Endothelial cell of umbilical vein (primary cell): ENCODE results near the gene TNRC6A. TPM values are rescaled to one million over a fixed set of nuclear protein-coding genes. Genes with fewer than 3 reads are reported as not detected.

Source experiments
- BruUV-seq: library from RNA; stranded (reverse); fragments of 400-500 nt; replicated peaks from 2 replicates; lab custom pipeline; 2021; lab: Mats Ljungman, UMichigan
- CTCF ChIA-PET: fragments of 300-600, 350-600 bp; sonication (Branson Sonifier 250); formaldehyde crosslinking; loops from one replicate; lab custom pipeline; 2021; ENCODE audit warnings: antibody characterized with exemption, inconsistent platforms; lab: Charles Lee
- POLR2A ChIA-PET: fragments of 300-600, 350-600 bp; sonication (Branson Sonifier 250); formaldehyde crosslinking; loops from one replicate; lab custom pipeline; 2021; ENCODE audit warnings: antibody characterized with exemption, inconsistent platforms; lab: Charles Lee
- DNase-seq: peaks from one replicate; pipeline ENCODE4 v3.0.0-alpha.2; 2011; ENCODE audit warnings: low read depth, low spot score
- FAIRE-seq: peaks from 2 replicates; lab custom pipeline; 2011; peaks lifted over from hg19 to GRCh38; lab: Jason Lieb, UNC
- H2AFZ ChIP-seq: 2 replicates; pipeline ENCODE4 v1.6.0; 2012; ENCODE audit warnings: low read depth, low read length, control low read depth, inconsistent platforms
- H3K27ac ChIP-seq: 2 replicates; pipeline ENCODE4 v1.5.1; 2011; ENCODE audit warnings: low read depth, mild to moderate bottlenecking, control low read depth, low read length, moderate library complexity; ENCODE audit not compliant: insufficient read depth
- H3K27me3 ChIP-seq, 2 experiments: 2 replicates each; pipeline versions ENCODE4 v1.6.0 to v1.6.1; 2011; ENCODE audit warnings: low read length in 2 of 2, mixed read lengths in 1 of 2; ENCODE audit not compliant: control insufficient read depth in 2 of 2, insufficient read depth in 2 of 2
- H3K36me3 ChIP-seq, 2 experiments: 2 replicates in 1 of 2; 3 replicates in 1 of 2; pipeline ENCODE4 v1.5.1; 2011; ENCODE audit warnings: low read length in 2 of 2, mild to moderate bottlenecking in 1 of 2, moderate library complexity in 1 of 2; ENCODE audit not compliant: control insufficient read depth in 2 of 2, insufficient read depth in 2 of 2; ENCODE audit errors: extremely low read depth in 1 of 2
- H3K4me1 ChIP-seq: 3 replicates; pipeline ENCODE4 v1.5.1; 2011; ENCODE audit warnings: mild to moderate bottlenecking, low read length; ENCODE audit not compliant: control insufficient read depth, insufficient read depth; ENCODE audit errors: extremely low read depth
- H3K4me2 ChIP-seq: 2 replicates; pipeline ENCODE4 v1.6.1; 2011; ENCODE audit warnings: low read length, control low read depth, mixed read lengths; ENCODE audit not compliant: insufficient read depth
- H3K4me3 ChIP-seq, 3 experiments: fragments of 200-600 bp in 1 of 3; sonication (generic), shearing (Covaris generic) in 1 of 3; replicated peaks in 1 of 3; 2 replicates each; pipeline ENCODE4 v1.5.1; 2011 to 2016; ENCODE audit warnings: control low read depth in 3 of 3, low read length in 3 of 3, mild to moderate bottlenecking in 2 of 3, inconsistent platforms in 1 of 3, low read depth in 1 of 3, moderate library complexity in 1 of 3; ENCODE audit not compliant: insufficient read depth in 1 of 3
- H3K79me2 ChIP-seq: 2 replicates; pipeline ENCODE4 v1.6.0; 2012; ENCODE audit warnings: low read length, inconsistent platforms; ENCODE audit not compliant: control insufficient read depth, insufficient read depth
- H3K9ac ChIP-seq: replicated peaks from 2 replicates; pipeline ENCODE3; 2011; ENCODE audit warnings: low read length, control low read depth; ENCODE audit not compliant: insufficient read depth; ENCODE audit errors: extremely low read depth
- H3K9me1 ChIP-seq: replicated peaks from 3 replicates; pipeline ENCODE4 v1.6.0; 2011; ENCODE audit warnings: mild to moderate bottlenecking, low read length; ENCODE audit not compliant: control insufficient read depth, insufficient read depth; ENCODE audit errors: extremely low read depth
- H3K9me3 ChIP-seq: replicated peaks from 2 replicates; pipeline ENCODE4 v1.5.1; 2012; ENCODE audit warnings: low read length, inconsistent platforms; ENCODE audit not compliant: control insufficient read depth, insufficient read depth
- H4K20me1 ChIP-seq: replicated peaks from 2 replicates; pipeline ENCODE3; 2011; ENCODE audit warnings: mild to moderate bottlenecking, low read length; ENCODE audit not compliant: control insufficient read depth, insufficient read depth; ENCODE audit errors: extremely low read depth
- CTCF ChIP-seq, 2 donors: IDR thresholded peaks; 1 replicate in 1 of 2; 2 replicates in 1 of 2; pipeline ENCODE4 v1.5.1; 2011; ENCODE audit warnings: low read length in 2 of 2, mild to moderate bottlenecking in 2 of 2, moderate library complexity in 2 of 2, control low read depth in 1 of 2, inconsistent platforms in 1 of 2, low read depth in 1 of 2; ENCODE audit not compliant: insufficient read depth in 1 of 2; ENCODE audit errors: extremely low read depth in 1 of 2
- FOS ChIP-seq: IDR thresholded peaks from 2 replicates; pipeline ENCODE4 v1.6.1; 2011; ENCODE audit warnings: mild to moderate bottlenecking, low read length, moderate library complexity, borderline replicate concordance; ENCODE audit not compliant: insufficient read depth
- GATA2 ChIP-seq: IDR thresholded peaks from 2 replicates; pipeline ENCODE4 v1.7.0; 2011; ENCODE audit warnings: low read depth, mild to moderate bottlenecking, moderate library complexity, mixed read lengths, low read length; ENCODE audit not compliant: insufficient read length, insufficient read depth
- JUN ChIP-seq: IDR thresholded peaks from 2 replicates; pipeline ENCODE4 v1.6.1; 2011; ENCODE audit warnings: borderline replicate concordance, low read depth; ENCODE audit not compliant: insufficient read length, insufficient read depth
- MAX ChIP-seq: IDR thresholded peaks from 2 replicates; pipeline ENCODE4 v1.6.1; 2011; ENCODE audit not compliant: insufficient read depth, insufficient read length
- MYC ChIP-seq: IDR thresholded peaks from one replicate; pipeline ENCODE4 v1.6.1; 2011; ENCODE audit warnings: mild to moderate bottlenecking, low read depth, low read length
- POLR2A ChIP-seq: IDR thresholded peaks from 2 replicates; pipeline ENCODE4 v1.6.1; 2012; ENCODE audit warnings: low read depth, mild to moderate bottlenecking, control low read depth, low read length
- POLR2AphosphoS5 ChIP-seq: IDR thresholded peaks from 2 replicates; pipeline ENCODE4 v1.6.1; 2012; ENCODE audit warnings: low read depth, mild to moderate bottlenecking, control low read depth, low read length, moderate library complexity; ENCODE audit not compliant: insufficient read depth
- dilution Hi-C: fragments of 300-500 bp; cut with MboI; formaldehyde crosslinking; loops from one replicate; pipeline ENCODE4 v1.15.0; 2019; ENCODE audit warnings: low sequenced_read_pairs; ENCODE audit not compliant: extremely low pct_ligation_motif_present
- intact Hi-C: fragments of 100-400 bp; cut with micrococcal nuclease; formaldehyde crosslinking; loops from one replicate; pipeline ENCODE4 v1.10.0; 2022
- polyA plus RNA-seq, 4 experiments: library from polyadenylated mRNA; depleted of rRNA in 3 of 4; stranded (reverse) in 3 of 4; unstranded in 1 of 4; fragments of >200 nt; gene quantifications; 2 replicates each; pipeline versions ENCODE4 v1.2.1 to v1.2.3, GENCODE V29; 2011 to 2012; ENCODE audit warnings: missing spikeins in 1 of 4
- total RNA-seq: library from RNA; stranded (reverse); gene quantifications from 2 replicates; pipeline ENCODE4 v1.2.3, GENCODE V29; 2021

TNRC6A gene
- total and polyA plus RNA-seq, 2 donors (not counting 3 experiments of a cell fraction or from before 2014, with no cell fraction given), result 39.3 to 74.5 TPM

GRCh38 chr16:24789881-24790280 is 60.4 kb downstream of the TNRC6A start:
- FAIRE-seq (no peak), DNase-seq (no peak)
- Histone ChIP-seq H3K9ac (no peak overlapping the region), H2AFZ (no peak overlapping the region), H3K79me2 (peaks cover 5% of the 10 kb centered on the region), H3K27me3 (no peaks in the 10 kb centered on the region), H3K4me1 (no peaks in the 10 kb centered on the region), H4K20me1 (no peaks in the 10 kb centered on the region), H3K4me3 (no peak overlapping the region), H3K36me3 (peaks cover 16 to 28% of the 10 kb centered on the region in 2 experiments), H3K9me3 (no peaks in the 10 kb centered on the region), H3K9me1 (no peaks in the 10 kb centered on the region), H3K4me2 (no peak overlapping the region), H3K27ac (no peak overlapping the region)
- dilution Hi-C loops (no loop called here), intact Hi-C loops (loop anchor here (5.0 kb wide), 1 partner anchor 228 kb away; no protein-coding TSS in a partner anchor)
- no peak for TF ChIP-seq MAX
- no peak for TF ChIP-seq FOS
- TF ChIP-seq CTCF (IDR thresholded peaks at IDR 0.05; ENCODE audit: extremely low read depth in 1 of 2, insufficient read depth in 1 of 2, low read depth in 1 of 2, low read length in 2 of 2), result no peak
- no peak for TF ChIP-seq GATA2
- CTCF ChIA-PET, result no interaction called here
- BruUV-seq, result no TSS peak
- POLR2A ChIA-PET, result no interaction called here

- FAIRE-seq (peak; percentile 68), DNase-seq (peak; percentile 35)
- ChIA-PET POLR2A (no interaction called here), CTCF (interaction anchor here (0.7 to 4.3 kb wide), 13 partner anchors 16 to 284 kb away, joined by 3 to 47 read pairs (median 4); no protein-coding TSS in a partner anchor)
- no peak overlapping the region for H3K9ac ChIP-seq
- H3K4me2 ChIP-seq, result no peak overlapping the region
- no peak overlapping the region for H2AFZ ChIP-seq
- H3K9me3 ChIP-seq, result no peaks in the 10 kb centered on the region
- no peaks in the 10 kb centered on the region for H3K4me1 ChIP-seq
- no peaks in the 10 kb centered on the region for H3K79me2 ChIP-seq
- H3K4me3 ChIP-seq, result no peak overlapping the region
- H3K27me3 ChIP-seq, result no peaks in the 10 kb centered on the region
- H3K36me3 ChIP-seq, result peaks cover 36 to 38% of the 10 kb centered on the region in 2 experiments
- dilution Hi-C loops (no loop called here), intact Hi-C loops (loop anchor here (2.0 to 5.0 kb wide), 2 partner anchors 220 to 283 kb away; no protein-coding TSS in a partner anchor)
- BruUV-seq, result no TSS peak
- no peaks in the 10 kb centered on the region for H4K20me1 ChIP-seq
- no peak overlapping the region for H3K27ac ChIP-seq
- no peaks in the 10 kb centered on the region for H3K9me1 ChIP-seq
- TF ChIP-seq POLR2AphosphoS5 (no peak), MYC (no peak), POLR2A (no peak), JUN (no peak), CTCF (IDR thresholded peaks at IDR 0.05; ENCODE audit: extremely low read depth in 1 of 2, insufficient read depth in 1 of 2, low read depth in 1 of 2, low read length in 2 of 2) (peak; percentile 21 to 24), MAX (no peak), FOS (no peak)
Observed at GRCh38 chr16:24800586-24800985, 71.1 kb downstream of the TNRC6A start.
